H9 (cell line): ENCODE data around the gene NXPH1. TPM values are rescaled to one million over a fixed set of nuclear protein-coding genes. Genes with fewer than 3 reads are reported as not detected.

Source experiments
- DNase-seq: peaks from one replicate; pipeline ENCODE4 v3.0.0-alpha.2; 2017
- H2AFZ ChIP-seq: one replicate; pipeline ENCODE4 v1.6.1; 2013; ENCODE audit warnings: mild to moderate bottlenecking, low read length, control low read depth, moderate library complexity
- H2AK5ac ChIP-seq: 2 replicates; pipeline ENCODE4 v1.6.1; 2013; ENCODE audit warnings: low read length, control low read depth, mixed read lengths; ENCODE audit not compliant: insufficient read length
- H2BK120ac ChIP-seq: one replicate; pipeline ENCODE4 v1.6.1; 2013; ENCODE audit warnings: low read depth, mild to moderate bottlenecking, low read length, control low read depth, inconsistent platforms; ENCODE audit not compliant: poor library complexity, severe bottlenecking
- H2BK12ac ChIP-seq: 2 replicates; pipeline ENCODE4 v1.6.1; 2013; ENCODE audit warnings: low read length, control low read depth, mixed read lengths, low read depth; ENCODE audit not compliant: insufficient read length
- H2BK15ac ChIP-seq: 2 replicates; pipeline ENCODE4 v1.6.1; 2013; ENCODE audit warnings: low read depth, low read length, control low read depth
- H2BK20ac ChIP-seq: one replicate; pipeline ENCODE4 v1.6.1; 2013; ENCODE audit warnings: low read depth, mild to moderate bottlenecking, low read length, control low read depth, inconsistent platforms; ENCODE audit not compliant: poor library complexity, severe bottlenecking
- H2BK5ac ChIP-seq: 2 replicates; pipeline ENCODE4 v1.6.1; 2013; ENCODE audit warnings: low read length, control low read depth, mixed read lengths; ENCODE audit not compliant: insufficient read length
- H3K14ac ChIP-seq: 2 replicates; pipeline ENCODE4 v1.6.1; 2013; ENCODE audit warnings: low read length, control low read depth; ENCODE audit not compliant: insufficient read depth
- H3K18ac ChIP-seq: 2 replicates; pipeline ENCODE4 v1.6.1; 2013; ENCODE audit warnings: low read depth, mild to moderate bottlenecking, mixed read lengths, low read length, control low read depth; ENCODE audit not compliant: insufficient read length
- H3K23ac ChIP-seq: 2 replicates; pipeline ENCODE4 v1.6.1; 2013; ENCODE audit warnings: low read length, control low read depth, mixed read lengths, low read depth; ENCODE audit not compliant: insufficient read length
- H3K23me2 ChIP-seq: 2 replicates; pipeline ENCODE4 v1.6.1; 2013; ENCODE audit warnings: low read depth, mild to moderate bottlenecking, mixed read lengths, low read length, control low read depth; ENCODE audit not compliant: insufficient read length, poor library complexity, severe bottlenecking
- H3K27ac ChIP-seq: 2 replicates; pipeline ENCODE4 v1.5.1; 2013; ENCODE audit warnings: low read length, control low read depth, mixed read lengths, low read depth; ENCODE audit not compliant: insufficient read length
- H3K27me3 ChIP-seq: 2 replicates; pipeline ENCODE4 v1.6.1; 2013; ENCODE audit warnings: low read length, control low read depth, inconsistent platforms; ENCODE audit not compliant: insufficient read depth
- H3K4ac ChIP-seq: 2 replicates; pipeline ENCODE4 v1.6.1; 2013; ENCODE audit warnings: low read depth, mild to moderate bottlenecking, control low read depth, inconsistent platforms, low read length, moderate library complexity
- H3K4me1 ChIP-seq: 2 replicates; pipeline ENCODE4 v1.6.1; 2013; ENCODE audit warnings: low read length, control low read depth, inconsistent platforms; ENCODE audit not compliant: insufficient read depth
- H3K4me2 ChIP-seq: 2 replicates; pipeline ENCODE4 v1.6.1; 2013; ENCODE audit warnings: low read length, control low read depth, mixed read lengths; ENCODE audit not compliant: insufficient read length, insufficient read depth
- H3K56ac ChIP-seq: 2 replicates; pipeline ENCODE4 v1.6.1; 2013; ENCODE audit warnings: low read depth, mild to moderate bottlenecking, mixed read lengths, low read length, control low read depth; ENCODE audit not compliant: insufficient read length
- H3K79me1 ChIP-seq: 2 replicates; pipeline ENCODE4 v1.6.1; 2013; ENCODE audit warnings: low read depth, mild to moderate bottlenecking, moderate library complexity, low read length, control low read depth, inconsistent platforms; ENCODE audit not compliant: insufficient read depth, poor library complexity, severe bottlenecking
- H3K79me2 ChIP-seq: 2 replicates; pipeline ENCODE4 v1.6.1; 2013; ENCODE audit warnings: low read length, control low read depth, inconsistent platforms; ENCODE audit not compliant: insufficient read depth
- H3K9ac ChIP-seq: 2 replicates; pipeline ENCODE4 v1.6.1; 2013; ENCODE audit warnings: low read length, control low read depth, mixed read lengths; ENCODE audit not compliant: insufficient read length; ENCODE audit errors: extremely low read depth
- H3K9me3 ChIP-seq: one replicate; pipeline ENCODE4 v1.6.1; 2013; ENCODE audit warnings: low read depth, low read length, inconsistent platforms; ENCODE audit not compliant: control insufficient read depth
- H3T11ph ChIP-seq: one replicate; pipeline ENCODE4 v1.6.1; 2013; ENCODE audit warnings: mild to moderate bottlenecking, low read length, control low read depth, inconsistent platforms
- H4K20me1 ChIP-seq: one replicate; pipeline ENCODE4 v1.6.1; 2013; ENCODE audit not compliant: control insufficient read depth, insufficient read length, insufficient read depth
- H4K5ac ChIP-seq: 2 replicates; pipeline ENCODE4 v1.6.1; 2013; ENCODE audit warnings: low read depth, mild to moderate bottlenecking, mixed read lengths, low read length, control low read depth; ENCODE audit not compliant: insufficient read length
- H4K8ac ChIP-seq: replicated peaks from 2 replicates; pipeline ENCODE4 v1.6.1; 2013; ENCODE audit warnings: low read length, control low read depth, mixed read lengths, low read depth; ENCODE audit not compliant: insufficient read length
- H4K91ac ChIP-seq: 2 replicates; pipeline ENCODE4 v1.6.1; 2013; ENCODE audit warnings: low read depth, mild to moderate bottlenecking, moderate library complexity, mixed read lengths, low read length, control low read depth; ENCODE audit not compliant: insufficient read length
- H3K27ac Mint-ChIP-seq, 3 experiments: 2 replicates in 2 of 3; 3 replicates in 1 of 3; pipeline ENCODE4 v1.8.0; 2020 to 2021; ENCODE audit warnings: mixed read lengths in 3 of 3, mild to moderate bottlenecking in 1 of 3, moderate library complexity in 1 of 3
- H3K27me3 Mint-ChIP-seq: 2 replicates; pipeline ENCODE4 v1.8.0; 2021; ENCODE audit warnings: low read depth, mild to moderate bottlenecking, moderate library complexity, mixed read lengths
- H3K36me3 Mint-ChIP-seq, 3 experiments: 2 replicates in 2 of 3; 3 replicates in 1 of 3; pipeline ENCODE4 v1.8.0; 2020 to 2021; ENCODE audit warnings: low read depth in 3 of 3, mixed read lengths in 3 of 3; ENCODE audit not compliant: insufficient read depth in 1 of 3
- H3K4me1 Mint-ChIP-seq, 2 experiments: 2 replicates each; pipeline ENCODE4 v1.8.0; 2020; ENCODE audit warnings: mixed read lengths in 2 of 2
- H3K4me3 Mint-ChIP-seq, 2 experiments: 2 replicates in 1 of 2; 3 replicates in 1 of 2; pipeline ENCODE4 v1.8.0; 2020 to 2021; ENCODE audit warnings: mild to moderate bottlenecking in 2 of 2, mixed read lengths in 2 of 2, moderate library complexity in 1 of 2
- H3K9me3 Mint-ChIP-seq, 2 experiments: 2 replicates in 1 of 2; 3 replicates in 1 of 2; pipeline ENCODE4 v1.8.0; 2020; ENCODE audit warnings: mild to moderate bottlenecking in 2 of 2, mixed read lengths in 2 of 2, moderate library complexity in 1 of 2
- CTCF ChIP-seq: fragments of 200-600 bp; sonication (generic); conservative IDR thresholded peaks from 3 replicates; pipeline ENCODE4 v1.8.0; 2021; ENCODE audit warnings: antibody characterized with exemption, mild to moderate bottlenecking
- WGBS: extraction: QIAGEN DNeasy Blood & Tissue Kit; methylation state at CpG from one replicate; pipeline ENCODE4 v1.1.7; 2013; ENCODE audit warnings: missing lambda C conversion rate, low lambda C conversion rate, mixed read lengths; ENCODE audit not compliant: insufficient read length; ENCODE audit errors: extremely low coverage; 5-methylcytosine and 5-hydroxymethylcytosine counted together
- total RNA-seq: library from RNA; stranded (reverse); gene quantifications from 2 replicates; pipeline ENCODE4 v1.2.1, GENCODE V29; 2021

NXPH1 gene
- total RNA-seq, 1 experiment from 2014 or later, result 0.15 TPM

- Histone ChIP-seq H2BK15ac (no peak overlapping the region), H2BK120ac (no peak overlapping the region), H2BK5ac (no peak overlapping the region), H3K27me3 (no peaks in the 10 kb centered on the region), H4K20me1 (no peaks in the 10 kb centered on the region), H3T11ph (no peak overlapping the region), H3K9ac (no peak overlapping the region), H3K23me2 (no peaks in the 10 kb centered on the region), H3K79me1 (no peaks in the 10 kb centered on the region), H2BK12ac (no peak overlapping the region), H3K4me1 (no peaks in the 10 kb centered on the region), H3K4me2 (no peak overlapping the region), H3K14ac (no peak overlapping the region), H3K56ac (no peak overlapping the region), H3K27ac (no peak overlapping the region), H3K23ac (no peak overlapping the region), H4K91ac (no peak overlapping the region), H3K18ac (no peak overlapping the region), H3K79me2 (no peaks in the 10 kb centered on the region), H3K4ac (no peak overlapping the region), H2BK20ac (no peak overlapping the region), H4K8ac (no peak overlapping the region), H2AFZ (no peak overlapping the region), H2AK5ac (no peak overlapping the region), H3K9me3 (no peaks in the 10 kb centered on the region), H4K5ac (no peak overlapping the region)
- H3K9me3 Mint-ChIP-seq, result no peaks in the 10 kb centered on the region
- no peak for DNase-seq
- TF ChIP-seq CTCF, result no peak
- no peak overlapping the region for H3K27ac Mint-ChIP-seq
- no CpG with 5 or more reads among the region's 3 CpGs for WGBS
- H3K4me1 Mint-ChIP-seq, result peaks cover 2 to 5% of the 10 kb centered on the region in 2 experiments; a peak in 3 of 4 replicates
- H3K36me3 Mint-ChIP-seq, result no peaks in the 10 kb centered on the region
- no peaks in the 10 kb centered on the region for H3K27me3 Mint-ChIP-seq
- no peak overlapping the region for H3K4me3 Mint-ChIP-seq
Measured at GRCh38 chr7:8491106-8491505, 57.7 kb downstream of the NXPH1 start.
